Left ventricle myocardium inferior (tissue), 1 donor: ENCODE results near the gene DEAF1. TPM values are rescaled to one million over a fixed set of nuclear protein-coding genes. Genes with fewer than 3 reads are reported as not detected.

Experiments
- DNase-seq: peaks from one replicate; pipeline ENCODE4 v3.0.0-alpha.2; 2020
- H3K27ac ChIP-seq: fragments of 200-600 bp; replicated peaks from 2 replicates; pipeline ENCODE4 v1.8.0; 2021
- H3K27me3 ChIP-seq: fragments of 200-600 bp; 2 replicates; pipeline ENCODE4 v1.8.0; 2021; ENCODE audit warnings: low read depth
- H3K36me3 ChIP-seq: fragments of 200-600 bp; 2 replicates; pipeline ENCODE4 v1.8.0; 2021
- H3K4me1 ChIP-seq: fragments of 200-600 bp; 2 replicates; pipeline ENCODE4 v1.8.0; 2021
- H3K4me3 ChIP-seq: fragments of 200-600 bp; 2 replicates; pipeline ENCODE4 v1.8.0; 2021; ENCODE audit warnings: mild to moderate bottlenecking, moderate library complexity
- H3K9me3 ChIP-seq: fragments of 200-600 bp; replicated peaks from 2 replicates; pipeline ENCODE4 v1.8.0; 2021
- CTCF ChIP-seq: fragments of 200-600 bp; IDR thresholded peaks from 2 replicates; pipeline ENCODE4 v1.8.0; 2021; ENCODE audit warnings: antibody characterized with exemption, mild to moderate bottlenecking, borderline replicate concordance
- intact Hi-C: fragments of 100-400 bp; cut with micrococcal nuclease; formaldehyde crosslinking; loops from one replicate; pipeline ENCODE4 v1.11.0; 2022
- total RNA-seq: library from RNA; stranded (reverse); fragmentation: NEBNext Ultra II Directional; extraction: Animal tissue kit (Norgen Biotek cat#: 25700); gene quantifications from one replicate; pipeline ENCODE4 v1.2.1, GENCODE V29; 2021
- donor health status: DM: no; HTN: yes; CAD: no; lungs with severe emphysema.

The DEAF1 gene
- total RNA-seq, 1 donor from 2014 or later: 18.1 TPM

- H3K4me3 ChIP-seq: no peak overlapping the region
- DNase-seq: no peak
- peaks cover 16% of the 10 kb centered on the region for H3K4me1 ChIP-seq
- no peak overlapping the region for H3K27ac ChIP-seq
- TF ChIP-seq CTCF: no peak
- H3K9me3 ChIP-seq: peaks cover 5% of the 10 kb centered on the region
- H3K36me3 ChIP-seq: no peaks in the 10 kb centered on the region
- peaks cover 67% of the 10 kb centered on the region for H3K27me3 ChIP-seq
- intact Hi-C loops: loop anchor here (10.0 kb wide), 1 partner anchor 55 kb away; no protein-coding TSS in a partner anchor
These were observed 25.1 kb upstream of the DEAF1 start for GRCh38 chr11:720017-720641.

DNA sequence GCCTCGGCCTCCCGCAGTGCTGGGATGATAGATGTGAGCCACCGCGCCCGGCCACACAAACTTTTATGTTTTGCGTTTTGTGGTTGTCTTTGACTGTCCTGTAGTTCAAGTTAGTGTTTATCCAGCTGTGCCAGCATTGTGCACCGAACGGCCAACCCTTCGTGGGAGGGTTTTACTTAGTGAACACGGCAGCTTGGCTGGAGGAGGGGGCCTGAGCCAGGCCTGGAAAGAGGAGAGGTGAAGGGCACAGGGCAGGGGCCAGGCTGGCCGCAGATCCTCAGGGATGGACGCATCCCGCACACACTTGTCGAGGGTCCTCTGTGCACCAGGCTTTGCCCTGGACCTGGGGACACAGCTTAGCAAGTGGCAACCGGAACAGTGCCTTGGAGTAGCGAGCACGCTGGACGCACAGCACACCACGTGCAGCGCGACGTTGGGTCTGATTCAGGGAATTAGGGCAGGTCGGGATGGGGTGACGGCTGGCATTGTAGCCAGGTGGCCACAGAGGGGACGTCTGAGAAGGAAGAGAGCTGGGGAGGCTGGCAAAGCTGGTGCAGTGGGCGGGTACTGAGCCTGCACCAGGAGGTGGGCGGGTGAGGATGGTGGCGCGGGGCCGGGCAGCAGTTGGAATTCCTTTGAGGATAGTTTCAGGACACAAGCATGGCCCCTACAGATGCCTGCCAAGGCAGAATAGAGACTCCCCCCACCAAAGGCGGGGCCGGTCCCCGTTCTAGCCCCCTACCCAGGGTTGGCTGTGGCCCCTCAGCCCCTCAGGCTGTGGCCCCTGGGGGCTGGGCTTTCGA, 24.4 kb upstream of the DEAF1 start:
- peaks cover 16% of the 10 kb centered on the region for H3K4me1 ChIP-seq
- intact Hi-C loops: loop anchor here (10.0 kb wide), 1 partner anchor 55 kb away; no protein-coding TSS in a partner anchor
- H3K9me3 ChIP-seq: peaks cover 9% of the 10 kb centered on the region
- TF ChIP-seq CTCF: no peak
- no peaks in the 10 kb centered on the region for H3K36me3 ChIP-seq
- H3K27ac ChIP-seq: no peak overlapping the region
- DNase-seq: no peak
- peaks cover 60% of the 10 kb centered on the region for H3K27me3 ChIP-seq
- no peak overlapping the region for H3K4me3 ChIP-seq

DNA sequence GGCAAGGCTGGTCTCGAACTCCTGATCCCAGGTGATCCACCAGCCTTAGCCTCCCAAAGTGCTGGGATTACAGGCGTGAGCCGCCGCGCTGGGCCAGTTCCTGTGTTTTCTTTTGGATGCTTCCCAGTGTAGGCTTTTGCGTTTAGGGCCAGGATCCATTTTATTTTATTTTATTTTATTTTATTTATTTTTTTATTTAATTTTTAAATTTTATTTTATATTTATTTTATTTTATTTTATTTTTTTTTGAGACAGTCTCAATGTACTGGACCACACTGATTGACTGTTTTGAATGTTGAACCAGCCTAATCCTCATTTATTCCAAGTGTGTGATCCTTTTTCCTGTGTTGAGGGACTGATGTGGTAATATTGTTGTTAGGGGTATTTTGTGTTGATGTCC, 19.4 kb upstream of the DEAF1 start:
- no peak for DNase-seq
- Histone ChIP-seq H3K4me3 (no peak overlapping the region), H3K27ac (no peak overlapping the region), H3K4me1 (peaks cover 10% of the 10 kb centered on the region), H3K27me3 (peaks cover 59% of the 10 kb centered on the region), H3K9me3 (peaks cover 9% of the 10 kb centered on the region), H3K36me3 (no peaks in the 10 kb centered on the region)
- TF ChIP-seq CTCF: no peak
- intact Hi-C loops: no loop called here

GRCh38 chr11:709109-709997, 14.3 kb upstream of the DEAF1 start:
- Histone ChIP-seq H3K27ac (no peak overlapping the region), H3K4me3 (no peak overlapping the region), H3K9me3 (no peaks in the 10 kb centered on the region), H3K4me1 (peaks cover 43% of the 10 kb centered on the region), H3K36me3 (no peaks in the 10 kb centered on the region), H3K27me3 (peaks cover 85% of the 10 kb centered on the region)
- no peak for TF ChIP-seq CTCF
- intact Hi-C loops: no loop called here
- no peak for DNase-seq

- no peak for DNase-seq
- intact Hi-C loops: no loop called here
- Histone ChIP-seq H3K27me3 (peaks cover 77% of the 10 kb centered on the region), H3K4me1 (peaks cover 45% of the 10 kb centered on the region), H3K9me3 (no peaks in the 10 kb centered on the region), H3K27ac (no peak overlapping the region), H3K4me3 (no peak overlapping the region), H3K36me3 (no peaks in the 10 kb centered on the region)
- no peak for TF ChIP-seq CTCF
These were observed 13.5 kb upstream of the DEAF1 start for GRCh38 chr11:708511-708910.
